ENCODE data around the gene SOCS6.

DNA sequence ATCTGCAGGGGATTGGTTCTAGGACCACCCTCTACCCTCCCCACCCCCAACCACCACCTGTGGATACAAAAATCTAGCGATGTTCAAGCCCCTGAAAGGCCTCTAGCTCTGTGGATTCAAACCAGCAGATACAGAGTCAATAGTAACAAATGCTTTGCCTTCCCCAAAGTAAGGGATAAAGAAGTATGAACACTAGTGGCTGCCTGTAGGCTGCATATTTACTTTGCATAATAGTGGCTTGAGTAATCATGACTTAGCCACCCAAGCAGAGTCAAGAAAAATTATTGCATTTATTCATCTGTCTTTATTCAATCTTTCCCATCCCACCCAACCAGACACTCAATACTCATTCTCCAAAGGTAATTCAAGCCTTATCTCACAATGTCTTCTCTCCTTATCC, 43.8 kb downstream of the SOCS6 start:
- no peak for TF ChIP-seq EZH2 (IDR thresholded peaks at IDR 0.05; ENCODE audit: low read length, missing control alignments)
- peak in 1 of 2 donors; percentile 1 for TF ChIP-seq CTCF (conservative IDR thresholded peaks at IDR 0.05 in 1 of 2, IDR thresholded peaks at IDR 0.05 in 1 of 2; ENCODE audit: low read depth in 1 of 2, low read length in 2 of 2)
